Left ventricle myocardium inferior (tissue), 1 donor: Measurements from ENCODE around the gene YWHAE. TPM values are rescaled to one million over a fixed set of nuclear protein-coding genes. Genes with fewer than 3 reads are reported as not detected.

Source experiments
- DNase-seq: peaks from one replicate; pipeline ENCODE4 v3.0.0-alpha.2; 2020
- H3K27ac ChIP-seq: fragments of 200-600 bp; replicated peaks from 2 replicates; pipeline ENCODE4 v1.8.0; 2021
- H3K27me3 ChIP-seq: fragments of 200-600 bp; 2 replicates; pipeline ENCODE4 v1.8.0; 2021; ENCODE audit warnings: low read depth
- H3K36me3 ChIP-seq: fragments of 200-600 bp; 2 replicates; pipeline ENCODE4 v1.8.0; 2021
- H3K4me1 ChIP-seq: fragments of 200-600 bp; 2 replicates; pipeline ENCODE4 v1.8.0; 2021
- H3K4me3 ChIP-seq: fragments of 200-600 bp; 2 replicates; pipeline ENCODE4 v1.8.0; 2021; ENCODE audit warnings: mild to moderate bottlenecking, moderate library complexity
- H3K9me3 ChIP-seq: fragments of 200-600 bp; replicated peaks from 2 replicates; pipeline ENCODE4 v1.8.0; 2021
- CTCF ChIP-seq: fragments of 200-600 bp; IDR thresholded peaks from 2 replicates; pipeline ENCODE4 v1.8.0; 2021; ENCODE audit warnings: antibody characterized with exemption, mild to moderate bottlenecking, borderline replicate concordance
- intact Hi-C: fragments of 100-400 bp; cut with micrococcal nuclease; formaldehyde crosslinking; loops from one replicate; pipeline ENCODE4 v1.11.0; 2022
- total RNA-seq: library from RNA; stranded (reverse); fragmentation: NEBNext Ultra II Directional; extraction: Animal tissue kit (Norgen Biotek cat#: 25700); gene quantifications from one replicate; pipeline ENCODE4 v1.2.1, GENCODE V29; 2021
- donor health status: DM: no; HTN: yes; CAD: no; lungs with severe emphysema.

YWHAE gene
- total RNA-seq, 1 donor from 2014 or later, result 569 TPM

GRCh38 chr17:1374431-1375177, 25.4 kb downstream of the YWHAE start:
- no peaks in the 10 kb centered on the region for H3K9me3 ChIP-seq
- H3K4me1 ChIP-seq, result peaks cover 100% of the 10 kb centered on the region
- H3K27ac ChIP-seq, result no peak overlapping the region
- no peaks in the 10 kb centered on the region for H3K27me3 ChIP-seq
- DNase-seq, result no peak
- no peak for TF ChIP-seq CTCF
- H3K4me3 ChIP-seq, result no peak overlapping the region
- intact Hi-C loops, result no loop called here
- peaks cover 11% of the 10 kb centered on the region for H3K36me3 ChIP-seq

DNA sequence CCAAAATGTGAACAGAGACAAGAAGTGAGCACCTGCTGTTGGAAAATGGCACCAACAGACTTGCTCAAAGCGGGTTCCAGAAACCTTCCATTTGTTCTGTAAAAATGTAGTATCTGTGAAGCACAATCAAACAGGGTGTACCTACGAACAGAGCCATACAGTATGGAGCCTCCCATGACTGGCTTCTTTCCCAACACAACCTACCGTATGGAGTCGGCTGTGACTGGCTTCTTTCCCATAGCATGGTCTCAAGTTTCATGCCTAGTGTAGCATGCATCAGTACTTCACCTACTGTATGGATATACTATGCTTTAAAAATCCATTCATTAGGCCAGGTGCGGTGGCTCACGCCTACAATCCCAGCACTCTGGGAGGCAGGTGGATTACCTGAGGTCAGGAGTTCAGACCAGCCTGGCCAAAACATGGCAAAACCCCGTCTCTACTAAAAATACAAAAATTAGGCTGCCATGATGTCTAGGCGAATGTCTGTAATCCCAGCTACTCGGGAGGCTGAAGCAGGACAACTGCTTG, 26.2 kb downstream of the YWHAE start:
- DNase-seq, result no peak
- peaks cover 11% of the 10 kb centered on the region for H3K36me3 ChIP-seq

GRCh38 chr17:1372618-1373017, 27.4 kb downstream of the YWHAE start:
- intact Hi-C loops, result no loop called here
- Histone ChIP-seq H3K27me3 (no peaks in the 10 kb centered on the region), H3K4me1 (peaks cover 100% of the 10 kb centered on the region), H3K9me3 (no peaks in the 10 kb centered on the region), H3K4me3 (no peak overlapping the region), H3K27ac (peak overlapping the region; percentile 3), H3K36me3 (peaks cover 11% of the 10 kb centered on the region)
- TF ChIP-seq CTCF, result no peak
- DNase-seq, result no peak

More for the DNA sequence above, 26.2 kb downstream of the YWHAE start:
- Histone ChIP-seq H3K27ac (no peak overlapping the region), H3K27me3 (no peaks in the 10 kb centered on the region), H3K4me1 (peaks cover 100% of the 10 kb centered on the region), H3K4me3 (no peak overlapping the region), H3K9me3 (no peaks in the 10 kb centered on the region)
- TF ChIP-seq CTCF, result no peak
- intact Hi-C loops, result no loop called here

- intact Hi-C loops, result no loop called here
- H3K4me3 ChIP-seq, result no peak overlapping the region
- H3K27ac ChIP-seq, result peak overlapping the region; percentile 3
Measured at GRCh38 chr17:1371893-1372590, 28.0 kb downstream of the YWHAE start.

GRCh38 chr17:1368588-1368987, 31.4 kb downstream of the YWHAE start:
- no peak for DNase-seq
- Histone ChIP-seq H3K36me3 (peaks cover 23% of the 10 kb centered on the region), H3K4me1 (peaks cover 94% of the 10 kb centered on the region), H3K4me3 (no peak overlapping the region), H3K27me3 (no peaks in the 10 kb centered on the region), H3K9me3 (no peaks in the 10 kb centered on the region), H3K27ac (no peak overlapping the region)
- TF ChIP-seq CTCF, result no peak
- intact Hi-C loops, result loop anchor here (5.0 kb wide), 1 partner anchor 149 kb away; the partner anchor contains the start of gene INPP5K

More at GRCh38 chr17:1371893-1372590, 28.0 kb downstream of the YWHAE start:
- no peak for DNase-seq
- H3K36me3 ChIP-seq, result peaks cover 11% of the 10 kb centered on the region
- no peaks in the 10 kb centered on the region for H3K9me3 ChIP-seq
- peaks cover 100% of the 10 kb centered on the region for H3K4me1 ChIP-seq
- H3K27me3 ChIP-seq, result no peaks in the 10 kb centered on the region
- TF ChIP-seq CTCF, result no peak
